Lower leg skin (tissue), 4 donors: Measurements from ENCODE around the gene RPL14. TPM values are rescaled to one million over a fixed set of nuclear protein-coding genes. Genes with fewer than 3 reads are reported as not detected.

Experiments used
- DNase-seq, 2 donors: peaks; one replicate each; pipeline ENCODE4 v3.0.0-alpha.2; 2019; ENCODE audit warnings: low spot score in 2 of 2
- H3K4me3 ChIP-seq: fragments of 200-600 bp; sonication (generic); 2 replicates; pipeline ENCODE4 v1.5.1; 2017; ENCODE audit warnings: mild to moderate bottlenecking, low read depth; ENCODE audit not compliant: poor library complexity, severe bottlenecking
- CTCF ChIP-seq, 3 donors: fragments of 450-650 bp; IDR thresholded peaks; one replicate each; pipeline ENCODE4 v1.5.1; 2016; ENCODE audit warnings: antibody characterized with exemption in 3 of 3, mild to moderate bottlenecking in 3 of 3, moderate library complexity in 2 of 3
- POLR2A ChIP-seq, 2 donors: fragments of 450-650 bp; IDR thresholded peaks; one replicate each; pipeline ENCODE4 v1.6.1; 2016 to 2017; ENCODE audit warnings: antibody characterized with exemption in 2 of 2, mild to moderate bottlenecking in 1 of 2, moderate library complexity in 1 of 2
- WGBS, 2 donors: methylation state at CpG; one replicate each; pipeline ENCODE4 v1.1.5; 2018; 5-methylcytosine and 5-hydroxymethylcytosine counted together
- intact Hi-C: fragments of 100-400 bp; cut with DNase I; formaldehyde crosslinking; loops from one replicate; pipeline ENCODE4 v1.15.0; 2023; ENCODE audit warnings: low total_unique reads
- total RNA-seq, 4 donors: library from RNA; depleted of rRNA; stranded (reverse); fragments of >200 nt; gene quantifications; one replicate each; pipeline ENCODE4 v1.1.0, GENCODE V29; 2016

RPL14 gene
- total RNA-seq, 4 donors from 2014 or later = 452 to 555 (median 498) TPM

- WGBS, 2 donors = 68 to 72% methylated on average over 9 of the region's 9 CpGs
- DNase-seq = no peak
- no peak overlapping the region for H3K4me3 ChIP-seq
- intact Hi-C loops = no loop called here
- TF ChIP-seq POLR2A (IDR thresholded peaks at IDR 0.05) = no peak
- no peak for TF ChIP-seq CTCF (IDR thresholded peaks at IDR 0.05)
Observed at GRCh38 chr3:40464339-40465110, 7.4 kb downstream of the RPL14 start.

- WGBS, 2 donors = 75 to 82% methylated on average over 4 of the region's 4 CpGs
- DNase-seq = no peak
- intact Hi-C loops = no loop called here
- TF ChIP-seq CTCF (IDR thresholded peaks at IDR 0.05) (no peak), POLR2A (IDR thresholded peaks at IDR 0.05) (no peak)
- H3K4me3 ChIP-seq = no peak overlapping the region
Observed at GRCh38 chr3:40465111-40465407, 7.9 kb downstream of the RPL14 start.

GRCh38 chr3:40465456-40465855 lies 8.3 kb downstream of the RPL14 start:
- 85 to 87% methylated on average over 2 of the region's 2 CpGs for WGBS, 2 donors
- DNase-seq = no peak
- TF ChIP-seq POLR2A (IDR thresholded peaks at IDR 0.05) (no peak), CTCF (IDR thresholded peaks at IDR 0.05) (no peak)
- intact Hi-C loops = no loop called here
- no peak overlapping the region for H3K4me3 ChIP-seq

- no peak for DNase-seq
- TF ChIP-seq CTCF (IDR thresholded peaks at IDR 0.05) (no peak), POLR2A (IDR thresholded peaks at IDR 0.05) (no peak)
- intact Hi-C loops = no loop called here
- H3K4me3 ChIP-seq = no peak overlapping the region
- 84 to 90% methylated on average over 4 of the region's 4 CpGs for WGBS, 2 donors
Observed at GRCh38 chr3:40468018-40468417, 10.9 kb downstream of the RPL14 start.

- TF ChIP-seq CTCF (IDR thresholded peaks at IDR 0.05) = no peak
- no peak for TF ChIP-seq POLR2A (IDR thresholded peaks at IDR 0.05)
- 72 to 78% methylated on average over 4 of the region's 4 CpGs for WGBS, 2 donors
- intact Hi-C loops = no loop called here
- no peak overlapping the region for H3K4me3 ChIP-seq
- DNase-seq = no peak
Observed at GRCh38 chr3:40470701-40471100, 13.6 kb downstream of the RPL14 start.
